Subcutaneous adipose tissue (tissue), 4 donors: ENCODE data around the gene JADE3. TPM values are rescaled to one million over a fixed set of nuclear protein-coding genes. Genes with fewer than 3 reads are reported as not detected.

ENCODE experiments used
- total RNA-seq, 4 donors: library from RNA; depleted of rRNA; stranded (reverse); fragments of >200 nt; gene quantifications; one replicate each; pipeline ENCODE4 v1.1.0, GENCODE V29; 2016
- TF ChIP-seq, protein P1 (sequence below): fragments of 450-650 bp; IDR thresholded peaks from one replicate; pipeline ENCODE4 v1.5.1; 2016; ENCODE audit warnings: low read depth, mild to moderate bottlenecking, control low read depth, antibody characterized with exemption, moderate library complexity

The JADE3 gene
- total RNA-seq, 4 donors from 2014 or later = 6.8 to 8.3 (median 8.1) TPM

DNA sequence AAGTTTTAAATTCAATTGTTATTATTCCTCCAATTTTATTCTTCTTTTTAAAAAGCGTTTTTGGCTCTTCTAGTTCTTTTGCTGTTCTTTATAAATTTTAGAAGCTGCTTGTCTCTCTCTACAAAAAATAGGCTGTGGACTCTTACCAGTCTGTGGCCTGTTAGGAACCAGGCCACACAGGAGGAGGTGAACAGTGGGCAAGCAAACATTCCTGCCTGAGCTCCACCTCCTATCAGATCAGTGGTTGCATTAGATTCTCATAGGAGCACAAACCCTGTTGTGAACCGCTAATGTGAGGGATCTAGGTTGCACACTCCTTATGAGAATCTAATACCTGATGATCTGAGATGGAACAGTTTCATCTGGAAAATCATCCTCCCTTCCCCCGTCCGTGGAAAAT lies 23.1 kb downstream of the JADE3 start:
- TF ChIP-seq, protein P1, sequence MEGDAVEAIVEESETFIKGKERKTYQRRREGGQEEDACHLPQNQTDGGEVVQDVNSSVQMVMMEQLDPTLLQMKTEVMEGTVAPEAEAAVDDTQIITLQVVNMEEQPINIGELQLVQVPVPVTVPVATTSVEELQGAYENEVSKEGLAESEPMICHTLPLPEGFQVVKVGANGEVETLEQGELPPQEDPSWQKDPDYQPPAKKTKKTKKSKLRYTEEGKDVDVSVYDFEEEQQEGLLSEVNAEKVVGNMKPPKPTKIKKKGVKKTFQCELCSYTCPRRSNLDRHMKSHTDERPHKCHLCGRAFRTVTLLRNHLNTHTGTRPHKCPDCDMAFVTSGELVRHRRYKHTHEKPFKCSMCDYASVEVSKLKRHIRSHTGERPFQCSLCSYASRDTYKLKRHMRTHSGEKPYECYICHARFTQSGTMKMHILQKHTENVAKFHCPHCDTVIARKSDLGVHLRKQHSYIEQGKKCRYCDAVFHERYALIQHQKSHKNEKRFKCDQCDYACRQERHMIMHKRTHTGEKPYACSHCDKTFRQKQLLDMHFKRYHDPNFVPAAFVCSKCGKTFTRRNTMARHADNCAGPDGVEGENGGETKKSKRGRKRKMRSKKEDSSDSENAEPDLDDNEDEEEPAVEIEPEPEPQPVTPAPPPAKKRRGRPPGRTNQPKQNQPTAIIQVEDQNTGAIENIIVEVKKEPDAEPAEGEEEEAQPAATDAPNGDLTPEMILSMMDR = no peak

DNA sequence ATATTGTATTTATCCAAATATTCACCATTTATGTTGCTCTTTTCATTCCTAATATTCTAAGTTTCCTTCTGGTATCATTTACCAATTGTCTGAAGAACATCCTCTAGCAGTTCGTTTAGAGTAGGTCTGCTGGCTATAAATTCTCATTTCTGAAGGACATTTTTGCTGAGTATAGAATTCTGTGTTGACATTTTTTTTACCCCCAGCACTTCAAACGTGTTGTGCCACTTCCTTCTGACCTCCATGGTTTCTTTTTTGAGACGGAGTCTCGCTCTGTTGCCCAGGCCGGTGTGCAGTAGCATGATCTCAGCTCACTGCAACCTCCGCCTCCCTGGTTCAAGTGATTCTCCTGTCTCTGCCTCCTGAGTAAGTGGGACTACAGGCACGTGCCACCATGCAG lies 26.4 kb downstream of the JADE3 start:
- TF ChIP-seq, protein P1 = no peak

DNA sequence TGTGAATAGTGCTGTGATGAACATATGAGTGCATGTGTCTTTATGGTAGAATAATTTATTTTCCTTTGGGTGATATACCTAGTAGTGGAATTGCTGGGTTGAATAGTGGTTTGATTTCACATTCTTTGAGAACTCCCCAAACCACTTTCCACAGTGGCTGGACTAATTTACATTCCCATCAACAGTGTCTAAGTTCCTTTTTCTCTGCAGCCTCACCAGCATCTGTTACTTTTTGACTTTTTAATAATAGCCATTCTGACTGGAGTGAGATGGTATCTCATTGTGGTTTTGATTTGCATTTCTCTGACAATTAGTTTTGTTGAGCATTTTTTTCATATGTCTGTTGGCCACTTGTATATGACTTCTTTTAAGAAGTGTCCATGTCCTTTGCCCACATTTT lies 29.1 kb downstream of the JADE3 start:
- TF ChIP-seq, protein P1 = no peak

DNA sequence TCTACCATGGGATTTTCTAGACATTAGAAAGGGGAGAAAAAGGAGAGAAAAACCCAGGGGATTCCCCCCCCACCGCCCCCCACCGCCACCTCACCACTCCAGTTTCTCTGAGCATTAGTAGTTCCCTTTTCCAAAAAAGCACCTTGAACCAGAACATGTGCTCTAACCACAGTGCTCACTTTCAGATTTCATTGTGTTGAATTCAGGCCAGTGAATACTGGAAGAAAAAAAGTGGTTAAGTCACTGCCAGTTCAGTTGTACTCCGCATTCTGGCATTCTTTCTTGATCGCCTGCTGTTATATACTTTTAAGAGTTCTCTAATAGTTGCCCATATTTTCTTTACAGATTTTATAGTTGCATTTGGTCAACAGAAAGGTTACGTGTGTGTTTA lies 40.9 kb downstream of the JADE3 start:
- TF ChIP-seq, protein P1 = no peak

DNA sequence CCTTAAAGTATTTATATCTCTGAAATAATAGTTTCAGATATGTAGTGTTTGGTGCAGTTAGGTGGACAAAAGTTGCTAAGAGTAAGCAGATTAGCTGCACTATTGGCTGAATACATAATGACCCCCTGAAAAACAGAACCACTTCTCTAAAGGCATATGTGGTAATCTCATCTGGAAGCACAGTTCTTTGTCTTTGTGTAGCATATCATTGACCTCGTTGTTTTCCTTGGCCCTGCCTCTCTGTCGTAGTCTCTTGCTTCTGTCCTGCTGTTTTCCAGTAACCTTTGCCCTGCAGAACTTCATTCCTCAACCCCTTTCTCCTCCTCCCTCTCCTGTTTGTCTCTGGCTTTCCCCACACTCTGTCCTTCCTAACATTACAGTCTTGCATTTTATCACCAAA lies 41.4 kb downstream of the JADE3 start:
- TF ChIP-seq, protein P1 = no peak

DNA sequence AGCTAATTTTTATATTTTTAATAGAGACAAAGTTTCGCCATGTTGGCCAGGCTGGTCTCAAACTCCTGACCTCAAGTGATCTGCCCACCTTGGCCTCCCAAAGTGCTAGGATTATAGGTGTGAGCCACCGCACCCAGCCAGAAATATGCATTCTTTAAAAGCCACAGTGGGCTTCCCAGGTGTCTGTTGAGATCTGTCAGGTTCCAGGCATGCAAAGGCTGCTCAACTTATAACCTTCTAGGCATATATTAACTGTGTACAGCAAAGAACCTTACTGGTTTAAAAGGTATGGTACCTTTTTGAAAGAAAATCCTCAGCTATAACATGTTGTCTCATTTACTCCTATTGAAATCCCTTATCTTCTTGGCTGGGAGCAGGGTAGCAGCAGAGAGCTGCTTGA lies 42.5 kb downstream of the JADE3 start:
- TF ChIP-seq, protein P1 = no peak

DNA sequence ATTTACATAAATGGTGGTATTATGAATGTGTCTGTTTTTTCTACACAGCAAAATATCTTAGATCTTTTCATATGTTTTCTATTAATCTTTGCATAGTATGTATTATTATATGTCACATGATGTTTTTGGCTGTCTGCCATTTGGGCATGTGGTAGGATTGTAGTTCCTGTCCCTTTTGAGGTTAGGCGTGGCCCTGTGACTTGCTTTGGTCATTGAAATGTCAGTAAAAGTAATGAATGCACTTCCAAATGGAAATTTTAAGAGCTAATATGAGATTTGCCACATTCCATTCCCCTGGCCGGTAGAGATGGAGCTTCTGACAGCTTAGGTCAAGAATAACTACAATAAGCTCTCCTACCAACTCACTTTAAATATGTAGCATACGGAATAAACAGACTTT lies 45.1 kb downstream of the JADE3 start:
- TF ChIP-seq, protein P1 = no peak
